MM.1S (cell line): ENCODE data around the gene OR10G7.

ENCODE experiments used
- DNase-seq: peaks from one replicate; pipeline ENCODE4 v3.0.0-alpha.2; 2015
- H2AFZ ChIP-seq: fragments of 300-600 bp; sonication (generic); 2 replicates; pipeline ENCODE4 v1.6.0; 2016; ENCODE audit warnings: antibody characterized with exemption, low read length
- H3F3A ChIP-seq: fragments of 300-600 bp; sonication (generic); 2 replicates; pipeline ENCODE4 v1.6.1; 2016; ENCODE audit warnings: mild to moderate bottlenecking, antibody characterized with exemption, low read length, moderate library complexity, mixed read lengths; ENCODE audit not compliant: insufficient read depth
- H3K27ac ChIP-seq: fragments of 300-600 bp; sonication (generic); 2 replicates; pipeline ENCODE4 v1.5.1; 2016; ENCODE audit warnings: mild to moderate bottlenecking, low read length
- H3K27me3 ChIP-seq: fragments of 300-600 bp; sonication (generic); replicated peaks from 2 replicates; pipeline ENCODE4 v1.6.0; 2016; ENCODE audit warnings: low read length; ENCODE audit not compliant: insufficient read depth
- H3K36me3 ChIP-seq: fragments of 300-600 bp; sonication (generic); replicated peaks from 2 replicates; pipeline ENCODE4 v1.6.1; 2016; ENCODE audit warnings: mild to moderate bottlenecking, low read length, mixed read lengths; ENCODE audit not compliant: insufficient read depth
- H3K4me1 ChIP-seq: fragments of 300-600 bp; sonication (generic); 2 replicates; pipeline ENCODE4 v1.6.1; 2016; ENCODE audit warnings: low read length, mixed read lengths
- H3K4me2 ChIP-seq: fragments of 300-600 bp; sonication (generic); 2 replicates; pipeline ENCODE4 v1.6.0; 2016; ENCODE audit warnings: low read depth, low read length
- H3K4me3 ChIP-seq: fragments of 300-600 bp; sonication (generic); 2 replicates; pipeline ENCODE4 v1.5.1; 2016; ENCODE audit warnings: low read length, mixed read lengths
- H3K79me2 ChIP-seq: fragments of 300-600 bp; sonication (generic); 2 replicates; pipeline ENCODE4 v1.6.1; 2016; ENCODE audit warnings: mixed run types, low read length, mixed read lengths
- H3K9ac ChIP-seq: fragments of 300-600 bp; sonication (generic); 2 replicates; pipeline ENCODE4 v1.6.1; 2016; ENCODE audit warnings: low read length, mixed read lengths
- H3K9me2 ChIP-seq: fragments of 300-600 bp; sonication (generic); replicated peaks from 2 replicates; pipeline ENCODE4 v1.6.1; 2016; ENCODE audit warnings: mild to moderate bottlenecking, low read length, mixed read lengths; ENCODE audit not compliant: insufficient read depth
- H3K9me3 ChIP-seq: fragments of 300-600 bp; sonication (generic); replicated peaks from 2 replicates; pipeline ENCODE4 v1.6.1; 2016; ENCODE audit warnings: mild to moderate bottlenecking, low read length, mixed read lengths; ENCODE audit not compliant: insufficient read depth
- H4K20me1 ChIP-seq: fragments of 300-600 bp; sonication (generic); 2 replicates; pipeline ENCODE4 v1.6.1; 2016; ENCODE audit warnings: mild to moderate bottlenecking, low read length, moderate library complexity, mixed read lengths; ENCODE audit not compliant: insufficient read depth
- CTCF ChIP-seq: fragments of 300-600 bp; sonication (generic); IDR thresholded peaks from 2 replicates; pipeline ENCODE4 v1.5.1; 2016; ENCODE audit warnings: antibody characterized with exemption, low read length, mixed read lengths
- EZH2 ChIP-seq: fragments of 300-600 bp; sonication (generic); optimal IDR thresholded peaks from 2 replicates; pipeline ENCODE3; 2017; ENCODE audit warnings: low read depth, mild to moderate bottlenecking, antibody characterized with exemption, low read length, mixed read lengths
- EZH2phosphoT487 ChIP-seq: fragments of 300-600 bp; sonication (generic); IDR thresholded peaks from 2 replicates; pipeline ENCODE4 v1.6.1; 2018; ENCODE audit warnings: antibody characterized with exemption, low read length

The OR10G7 gene

GRCh38 chr11:124041254-124041653 is at the start of gene OR10G7:
TSS of gene OR10G7 (minus strand) at chr11:124041325. CDS start at chr11:124039001, 2,324 bp downstream.
- no peak for DNase-seq
- TF ChIP-seq EZH2 (no peak), CTCF (no peak), EZH2phosphoT487 (no peak)
- Histone ChIP-seq H3K9ac (no peak within 1 kb of the TSS), H3K4me2 (no peak within 1 kb of the TSS), H3K9me2 (no peaks in the 10 kb centered on the region), H4K20me1 (no peaks in the 10 kb centered on the region), H3K36me3 (no peaks in the 10 kb centered on the region), H2AFZ (no peak within 1 kb of the TSS), H3K27ac (no peak within 1 kb of the TSS), H3K79me2 (no peaks in the 10 kb centered on the region), H3K4me3 (no peak within 1 kb of the TSS), H3F3A (no peaks in the 10 kb centered on the region), H3K4me1 (no peaks in the 10 kb centered on the region), H3K9me3 (no peaks in the 10 kb centered on the region), H3K27me3 (no peaks in the 10 kb centered on the region)

- no peak overlapping the region for H3K4me3 ChIP-seq
- DNase-seq: no peak
- H3K79me2 ChIP-seq: no peaks in the 10 kb centered on the region
- H3K27ac ChIP-seq: no peak overlapping the region
- H3F3A ChIP-seq: no peaks in the 10 kb centered on the region
- TF ChIP-seq CTCF: no peak
- TF ChIP-seq EZH2: no peak
- TF ChIP-seq EZH2phosphoT487: no peak
- H3K27me3 ChIP-seq: no peaks in the 10 kb centered on the region
- H3K4me2 ChIP-seq: no peak overlapping the region
- H3K9ac ChIP-seq: no peak overlapping the region
- no peaks in the 10 kb centered on the region for H4K20me1 ChIP-seq
- H2AFZ ChIP-seq: no peak overlapping the region
- no peaks in the 10 kb centered on the region for H3K36me3 ChIP-seq
- H3K9me3 ChIP-seq: no peaks in the 10 kb centered on the region
- H3K9me2 ChIP-seq: no peaks in the 10 kb centered on the region
- H3K4me1 ChIP-seq: no peaks in the 10 kb centered on the region
These were observed 45.1 kb upstream of the OR10G7 start for GRCh38 chr11:124085997-124086846.

- no peak overlapping the region for H2AFZ ChIP-seq
- no peaks in the 10 kb centered on the region for H3F3A ChIP-seq
- no peak overlapping the region for H3K27ac ChIP-seq
- no peaks in the 10 kb centered on the region for H3K9me3 ChIP-seq
- H3K27me3 ChIP-seq: no peaks in the 10 kb centered on the region
- H3K36me3 ChIP-seq: no peaks in the 10 kb centered on the region
- H3K9ac ChIP-seq: no peak overlapping the region
- H3K4me3 ChIP-seq: no peak overlapping the region
- DNase-seq: no peak
- no peaks in the 10 kb centered on the region for H3K9me2 ChIP-seq
- H3K79me2 ChIP-seq: no peaks in the 10 kb centered on the region
- H3K4me1 ChIP-seq: no peaks in the 10 kb centered on the region
- no peak overlapping the region for H3K4me2 ChIP-seq
- TF ChIP-seq CTCF (no peak), EZH2phosphoT487 (no peak), EZH2 (no peak)
- H4K20me1 ChIP-seq: no peaks in the 10 kb centered on the region
These were observed 44.5 kb upstream of the OR10G7 start for GRCh38 chr11:124085583-124085982.
